ENCODE measurements around the gene GJD2.

DNA sequence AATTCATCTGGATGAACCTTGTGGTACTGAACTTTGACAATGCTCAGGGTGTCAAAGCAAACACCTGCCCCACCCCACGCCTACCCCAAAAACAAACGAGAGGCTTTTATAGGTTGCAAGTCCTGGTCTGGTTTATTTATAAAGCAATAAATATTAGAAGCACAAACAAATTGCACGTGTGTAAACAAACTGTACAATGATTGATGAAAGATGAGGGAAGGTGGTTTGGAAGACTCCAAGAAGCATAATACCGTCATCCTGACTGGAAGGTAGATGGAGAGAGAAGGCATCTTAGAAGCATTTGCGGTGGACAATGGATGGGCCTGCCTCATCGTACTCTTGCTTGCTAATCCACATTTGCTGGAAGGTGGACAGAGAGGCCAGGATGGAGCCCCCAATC lies 35.3 kb upstream of the GJD2 start:
- TF ChIP-seq ELF1 (IDR thresholded peaks at IDR 0.05) (no peak), SIN3A (IDR thresholded peaks at IDR 0.05; ENCODE audit: borderline replicate concordance, low read depth, low read length) (no peak), GABPA (IDR thresholded peaks at IDR 0.05; ENCODE audit: low read depth) (no peak), MXI1 (IDR thresholded peaks at IDR 0.05; ENCODE audit: low read depth, low read length) (no peak)
- TF ChIP-seq, protein P1, sequence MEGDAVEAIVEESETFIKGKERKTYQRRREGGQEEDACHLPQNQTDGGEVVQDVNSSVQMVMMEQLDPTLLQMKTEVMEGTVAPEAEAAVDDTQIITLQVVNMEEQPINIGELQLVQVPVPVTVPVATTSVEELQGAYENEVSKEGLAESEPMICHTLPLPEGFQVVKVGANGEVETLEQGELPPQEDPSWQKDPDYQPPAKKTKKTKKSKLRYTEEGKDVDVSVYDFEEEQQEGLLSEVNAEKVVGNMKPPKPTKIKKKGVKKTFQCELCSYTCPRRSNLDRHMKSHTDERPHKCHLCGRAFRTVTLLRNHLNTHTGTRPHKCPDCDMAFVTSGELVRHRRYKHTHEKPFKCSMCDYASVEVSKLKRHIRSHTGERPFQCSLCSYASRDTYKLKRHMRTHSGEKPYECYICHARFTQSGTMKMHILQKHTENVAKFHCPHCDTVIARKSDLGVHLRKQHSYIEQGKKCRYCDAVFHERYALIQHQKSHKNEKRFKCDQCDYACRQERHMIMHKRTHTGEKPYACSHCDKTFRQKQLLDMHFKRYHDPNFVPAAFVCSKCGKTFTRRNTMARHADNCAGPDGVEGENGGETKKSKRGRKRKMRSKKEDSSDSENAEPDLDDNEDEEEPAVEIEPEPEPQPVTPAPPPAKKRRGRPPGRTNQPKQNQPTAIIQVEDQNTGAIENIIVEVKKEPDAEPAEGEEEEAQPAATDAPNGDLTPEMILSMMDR (IDR thresholded peaks at IDR 0.05) = no peak
- TF ChIP-seq, protein P2, sequence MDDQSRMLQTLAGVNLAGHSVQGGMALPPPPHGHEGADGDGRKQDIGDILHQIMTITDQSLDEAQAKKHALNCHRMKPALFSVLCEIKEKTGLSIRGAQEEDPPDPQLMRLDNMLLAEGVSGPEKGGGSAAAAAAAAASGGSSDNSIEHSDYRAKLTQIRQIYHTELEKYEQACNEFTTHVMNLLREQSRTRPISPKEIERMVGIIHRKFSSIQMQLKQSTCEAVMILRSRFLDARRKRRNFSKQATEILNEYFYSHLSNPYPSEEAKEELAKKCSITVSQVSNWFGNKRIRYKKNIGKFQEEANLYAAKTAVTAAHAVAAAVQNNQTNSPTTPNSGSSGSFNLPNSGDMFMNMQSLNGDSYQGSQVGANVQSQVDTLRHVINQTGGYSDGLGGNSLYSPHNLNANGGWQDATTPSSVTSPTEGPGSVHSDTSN (IDR thresholded peaks at IDR 0.05) = no peak
